Measurements from ENCODE around the gene DOCK4. TPM values are rescaled to one million over a fixed set of nuclear protein-coding genes. Genes with fewer than 3 reads are reported as not detected.

The DOCK4 gene
- total RNA-seq, 1 experiment from 2014 or later, result 20.4 TPM

GRCh38 chr7:111953611-111954010 is 252.6 kb downstream of the DOCK4 start:
- CTCF ChIA-PET, result interaction anchor here (1.0 to 1.5 kb wide), 2 partner anchors 190 to 431 kb away, joined by 3 to 5 read pairs; no protein-coding TSS in a partner anchor
- H3K4me3 Mint-ChIP-seq, result no peak overlapping the region
- H3K27ac Mint-ChIP-seq, result no peak overlapping the region
- no peak for DNase-seq (ENCODE audit: low spot score)
- no peak for TF ChIP-seq ERG (CRISPR knock-in tag; IDR thresholded peaks at IDR 0.05)
- TF ChIP-seq ZNF396 (CRISPR knock-in tag; IDR thresholded peaks at IDR 0.05; ENCODE audit: borderline replicate concordance), result no peak
- no peak for TF ChIP-seq PREB (CRISPR knock-in tag; IDR thresholded peaks at IDR 0.05; ENCODE audit: borderline replicate concordance)
- TF ChIP-seq MLX (CRISPR knock-in tag; IDR thresholded peaks at IDR 0.05), result no peak
- no peak for TF ChIP-seq ATF2 (CRISPR knock-in tag; IDR thresholded peaks at IDR 0.05; ENCODE audit: borderline replicate concordance, low read depth)
- TF ChIP-seq CBFB (CRISPR knock-in tag; IDR thresholded peaks at IDR 0.05; ENCODE audit: low read depth), result no peak
- TF ChIP-seq CTCF (IDR thresholded peaks at IDR 0.05), result no peak
- H3K27me3 Mint-ChIP-seq (ENCODE audit: low read depth), result no peaks in the 10 kb centered on the region
- H3K36me3 Mint-ChIP-seq, result no peaks in the 10 kb centered on the region
- peaks cover 43% of the 10 kb centered on the region for H3K4me1 Mint-ChIP-seq
- no peaks in the 10 kb centered on the region for H3K9me3 Mint-ChIP-seq
- POLR2A ChIA-PET, result no interaction called here
- ATAC-seq, result peak; percentile 79

- ChIA-PET POLR2A (no interaction called here), CTCF (interaction anchor here (1.5 kb wide), 1 partner anchor 189 kb away, joined by 5 read pairs; no protein-coding TSS in a partner anchor)
- Mint-ChIP-seq H3K4me1 (peaks cover 36% of the 10 kb centered on the region), H3K9me3 (no peaks in the 10 kb centered on the region), H3K36me3 (no peaks in the 10 kb centered on the region), H3K27me3 (ENCODE audit: low read depth) (no peaks in the 10 kb centered on the region), H3K4me3 (no peak overlapping the region), H3K27ac (no peak overlapping the region)
- no peak for DNase-seq (ENCODE audit: low spot score)
- ATAC-seq, result no peak
- no peak for TF ChIP-seq NR1H2 (CRISPR knock-in tag; IDR thresholded peaks at IDR 0.05)
- TF ChIP-seq ATF6 (CRISPR knock-in tag; IDR thresholded peaks at IDR 0.05), result no peak
- TF ChIP-seq JAZF1 (CRISPR knock-in tag; IDR thresholded peaks at IDR 0.05), result no peak
- TF ChIP-seq ARID4B (CRISPR knock-in tag; IDR thresholded peaks at IDR 0.05; ENCODE audit: borderline replicate concordance), result no peak
- no peak for TF ChIP-seq ATF2 (CRISPR knock-in tag; IDR thresholded peaks at IDR 0.05; ENCODE audit: borderline replicate concordance, low read depth)
- TF ChIP-seq ZNF317 (CRISPR knock-in tag; IDR thresholded peaks at IDR 0.05; ENCODE audit: borderline replicate concordance, low read depth), result no peak
- TF ChIP-seq GABPB1 (CRISPR knock-in tag; IDR thresholded peaks at IDR 0.05), result no peak
- TF ChIP-seq NFE2L1 (CRISPR knock-in tag; IDR thresholded peaks at IDR 0.05), result no peak
- TF ChIP-seq SMAD4 (CRISPR knock-in tag; IDR thresholded peaks at IDR 0.05), result no peak
- TF ChIP-seq ATF1 (CRISPR knock-in tag; IDR thresholded peaks at IDR 0.05), result no peak
- no peak for TF ChIP-seq SMAD3 (CRISPR knock-in tag; IDR thresholded peaks at IDR 0.05; ENCODE audit: borderline replicate concordance)
- no peak for TF ChIP-seq FOXP4 (CRISPR knock-in tag; IDR thresholded peaks at IDR 0.05)
Observed at GRCh38 chr7:111952783-111953182, 253.4 kb downstream of the DOCK4 start.
